ENCODE results near the gene SCN3A.

- TF ChIP-seq CTCF (IDR thresholded peaks at IDR 0.05 in 8 of 11, conservative IDR thresholded peaks at IDR 0.05 in 3 of 11) = no peak
- TF ChIP-seq POLR2A (IDR thresholded peaks at IDR 0.05) = no peak
Observed at GRCh38 chr2:165245081-165245793, 41.4 kb upstream of the SCN3A start.

Data from spleen (tissue), 7 donors.